ENCODE data around the gene CDKN2C. TPM values are rescaled to one million over a fixed set of nuclear protein-coding genes. Genes with fewer than 3 reads are reported as not detected.

The CDKN2C gene
- total RNA-seq, 1 donor = 19.0 TPM

DNA sequence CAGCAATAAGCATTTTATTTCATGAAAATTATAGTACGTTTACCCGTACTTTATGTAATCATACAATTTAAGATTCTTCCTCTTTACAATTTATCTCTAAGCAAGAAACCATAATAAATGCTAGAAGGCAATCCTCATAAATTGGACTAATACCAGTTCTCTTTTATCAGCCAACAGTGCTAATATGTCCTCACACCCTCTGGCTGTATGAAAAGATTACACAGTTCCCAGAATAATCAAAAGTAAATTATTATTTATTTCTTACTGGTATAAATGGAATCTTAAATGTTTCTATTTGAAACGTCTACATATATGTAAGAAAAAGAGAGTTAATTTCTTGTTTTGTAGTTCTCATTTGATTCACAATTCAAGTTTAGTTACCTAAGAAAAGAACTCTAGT is 3.1 kb upstream of the CDKN2C start:
- no peak for DNase-seq (ENCODE audit: low read depth)
- TF ChIP-seq, protein P1, sequence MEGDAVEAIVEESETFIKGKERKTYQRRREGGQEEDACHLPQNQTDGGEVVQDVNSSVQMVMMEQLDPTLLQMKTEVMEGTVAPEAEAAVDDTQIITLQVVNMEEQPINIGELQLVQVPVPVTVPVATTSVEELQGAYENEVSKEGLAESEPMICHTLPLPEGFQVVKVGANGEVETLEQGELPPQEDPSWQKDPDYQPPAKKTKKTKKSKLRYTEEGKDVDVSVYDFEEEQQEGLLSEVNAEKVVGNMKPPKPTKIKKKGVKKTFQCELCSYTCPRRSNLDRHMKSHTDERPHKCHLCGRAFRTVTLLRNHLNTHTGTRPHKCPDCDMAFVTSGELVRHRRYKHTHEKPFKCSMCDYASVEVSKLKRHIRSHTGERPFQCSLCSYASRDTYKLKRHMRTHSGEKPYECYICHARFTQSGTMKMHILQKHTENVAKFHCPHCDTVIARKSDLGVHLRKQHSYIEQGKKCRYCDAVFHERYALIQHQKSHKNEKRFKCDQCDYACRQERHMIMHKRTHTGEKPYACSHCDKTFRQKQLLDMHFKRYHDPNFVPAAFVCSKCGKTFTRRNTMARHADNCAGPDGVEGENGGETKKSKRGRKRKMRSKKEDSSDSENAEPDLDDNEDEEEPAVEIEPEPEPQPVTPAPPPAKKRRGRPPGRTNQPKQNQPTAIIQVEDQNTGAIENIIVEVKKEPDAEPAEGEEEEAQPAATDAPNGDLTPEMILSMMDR (IDR thresholded peaks at IDR 0.05; ENCODE audit: insufficient read depth, low read depth, low read length) = no peak
- H3K4me3 ChIP-seq (ENCODE audit: low read depth, low read length) = peak overlapping the region; percentile 94

DNA sequence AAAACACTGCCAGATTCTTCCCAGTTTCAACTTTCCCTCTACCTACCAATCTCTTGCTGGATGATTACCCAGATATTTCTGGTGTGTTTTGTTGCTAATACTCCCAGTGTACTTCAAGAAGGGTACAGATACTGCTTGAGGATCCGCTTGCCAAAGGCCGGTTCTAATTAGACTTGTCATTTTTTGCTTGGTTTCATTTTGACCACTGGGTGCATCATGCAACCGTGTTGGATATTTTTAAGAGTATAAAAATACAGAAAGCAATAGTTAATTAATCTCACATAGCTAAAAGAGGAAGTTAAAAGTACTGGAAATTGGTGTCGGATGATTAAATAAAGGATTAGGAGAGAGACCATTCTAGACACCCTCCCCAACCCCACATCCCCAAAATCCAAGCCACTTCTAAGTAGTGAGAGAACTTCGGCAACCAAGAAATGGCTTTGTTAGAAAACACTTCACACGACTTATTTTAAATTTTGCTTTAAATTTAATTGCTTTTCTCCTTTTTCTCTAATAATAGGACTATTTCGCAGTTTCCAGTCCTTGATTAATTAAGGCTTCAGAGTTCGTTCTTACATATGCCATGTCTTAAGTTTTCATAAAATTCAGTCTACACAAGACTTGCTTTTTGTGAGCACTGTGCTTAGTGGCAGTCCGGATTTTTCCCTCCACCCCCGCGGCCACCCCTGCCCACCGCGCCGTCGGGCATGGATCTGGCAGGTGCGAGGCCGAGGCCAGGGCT is 2.5 kb upstream of the CDKN2C start:
- TF ChIP-seq, protein P1 (IDR thresholded peaks at IDR 0.05; ENCODE audit: insufficient read depth, low read depth, low read length) = no peak
- peak; percentile 45 for DNase-seq (ENCODE audit: low read depth)
- peak overlapping the region; percentile 94 for H3K4me3 ChIP-seq (ENCODE audit: low read depth, low read length)

DNA sequence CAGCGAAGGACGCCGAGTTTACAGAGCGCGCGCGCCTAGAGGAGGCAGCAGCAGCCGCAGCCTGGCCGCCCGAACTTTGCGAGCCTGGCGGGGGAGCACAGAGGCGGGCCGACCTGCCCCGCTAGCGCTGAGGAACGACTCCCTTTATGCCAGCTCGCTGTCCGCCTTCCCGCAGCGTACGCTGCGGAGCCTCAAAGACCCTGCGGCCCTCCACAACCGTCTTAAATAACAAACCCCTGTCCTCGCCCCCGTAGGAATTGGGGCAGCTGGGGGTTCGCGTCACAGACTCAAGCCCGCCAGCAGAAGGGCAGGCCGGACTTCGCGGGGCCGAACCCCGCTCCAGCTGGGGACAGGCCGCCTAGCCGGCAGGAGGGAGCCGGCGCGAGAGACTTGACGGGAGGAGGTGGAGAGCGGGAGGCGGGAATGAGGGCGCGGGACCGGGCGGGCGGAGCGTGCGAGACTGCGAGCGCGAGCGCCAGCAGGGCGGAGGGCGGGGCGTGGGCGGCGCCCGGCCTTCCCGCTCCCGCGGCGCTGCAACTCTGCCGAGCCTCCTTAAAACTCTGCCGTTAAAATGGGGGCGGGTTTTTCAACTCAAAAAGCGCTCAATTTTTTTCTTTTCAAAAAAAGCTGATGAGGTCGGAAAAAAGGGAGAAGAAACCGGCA is 1.8 kb upstream of the CDKN2C start:
- DNase-seq (ENCODE audit: low read depth) = peak; percentile 92
- peak overlapping the region; percentile 94 for H3K4me3 ChIP-seq (ENCODE audit: low read depth, low read length)
- TF ChIP-seq, protein P1 (IDR thresholded peaks at IDR 0.05; ENCODE audit: insufficient read depth, low read depth, low read length) = peak; percentile 32

DNA sequence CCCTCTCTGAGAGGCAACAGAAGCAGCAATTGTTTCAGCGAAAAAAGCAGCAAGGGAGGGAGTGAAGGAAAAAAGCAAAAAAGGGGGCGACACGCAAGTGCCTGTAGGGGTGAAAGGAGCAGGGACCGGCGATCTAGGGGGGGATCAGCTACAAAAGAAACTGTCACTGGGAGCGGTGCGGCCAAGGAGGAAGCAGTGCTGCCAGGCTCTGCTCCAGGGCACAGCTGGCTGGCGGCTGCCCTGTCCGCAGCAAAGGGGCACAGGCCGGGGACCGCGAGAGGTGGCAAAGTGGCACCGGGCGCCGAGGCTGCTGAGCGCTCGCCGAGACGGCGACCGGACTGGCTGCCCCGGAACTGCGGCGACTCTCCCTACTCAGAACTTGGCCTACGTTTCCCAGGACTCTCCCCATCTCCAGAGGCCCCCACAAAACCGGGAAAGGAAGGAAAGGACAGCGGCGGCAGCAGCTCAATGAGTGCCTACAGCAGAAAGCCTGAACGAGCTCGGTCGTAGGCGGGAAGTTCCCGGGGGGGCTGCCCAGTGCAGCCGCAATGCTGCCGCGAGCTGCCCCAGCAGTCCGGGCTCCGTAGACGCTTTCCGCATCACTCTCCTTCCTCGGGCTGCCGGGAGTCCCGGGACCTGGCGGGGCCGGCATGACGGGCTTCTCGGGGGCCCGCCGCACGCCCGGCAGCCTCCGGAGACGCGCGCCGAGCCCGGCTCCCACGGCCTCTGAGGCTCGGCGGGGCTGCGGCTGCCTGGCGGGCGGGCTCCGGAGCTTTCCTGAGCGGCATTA is 1.0 kb upstream of the CDKN2C start:
- TF ChIP-seq, protein P1 (IDR thresholded peaks at IDR 0.05; ENCODE audit: insufficient read depth, low read depth, low read length) = no peak
- peak; percentile 32 for DNase-seq (ENCODE audit: low read depth)
- H3K4me3 ChIP-seq (ENCODE audit: low read depth, low read length) = peak overlapping the region; percentile 94

DNA sequence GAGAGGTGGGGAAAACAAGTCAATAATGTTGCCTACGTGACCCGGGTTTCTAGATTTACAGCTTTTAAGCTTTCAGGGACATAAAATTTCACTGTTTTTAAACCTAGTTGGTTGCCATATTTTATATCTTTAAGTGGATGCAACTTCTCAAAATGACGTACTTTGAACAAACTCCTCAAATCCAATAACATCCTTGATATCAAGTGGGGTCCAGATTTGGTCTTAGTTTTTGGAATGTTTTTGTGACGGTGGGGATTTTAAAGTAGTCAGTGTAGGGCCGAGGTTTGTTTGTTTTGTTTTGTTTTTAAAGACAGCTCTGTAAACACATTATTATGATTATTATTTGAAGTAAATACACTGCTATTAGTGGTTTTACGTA is 453 bp downstream of the CDKN2C start:
- DNase-seq (ENCODE audit: low read depth) = no peak
- TF ChIP-seq, protein P1 (IDR thresholded peaks at IDR 0.05; ENCODE audit: insufficient read depth, low read depth, low read length) = no peak
- peak overlapping the region; percentile 94 for H3K4me3 ChIP-seq (ENCODE audit: low read depth, low read length)

DNA sequence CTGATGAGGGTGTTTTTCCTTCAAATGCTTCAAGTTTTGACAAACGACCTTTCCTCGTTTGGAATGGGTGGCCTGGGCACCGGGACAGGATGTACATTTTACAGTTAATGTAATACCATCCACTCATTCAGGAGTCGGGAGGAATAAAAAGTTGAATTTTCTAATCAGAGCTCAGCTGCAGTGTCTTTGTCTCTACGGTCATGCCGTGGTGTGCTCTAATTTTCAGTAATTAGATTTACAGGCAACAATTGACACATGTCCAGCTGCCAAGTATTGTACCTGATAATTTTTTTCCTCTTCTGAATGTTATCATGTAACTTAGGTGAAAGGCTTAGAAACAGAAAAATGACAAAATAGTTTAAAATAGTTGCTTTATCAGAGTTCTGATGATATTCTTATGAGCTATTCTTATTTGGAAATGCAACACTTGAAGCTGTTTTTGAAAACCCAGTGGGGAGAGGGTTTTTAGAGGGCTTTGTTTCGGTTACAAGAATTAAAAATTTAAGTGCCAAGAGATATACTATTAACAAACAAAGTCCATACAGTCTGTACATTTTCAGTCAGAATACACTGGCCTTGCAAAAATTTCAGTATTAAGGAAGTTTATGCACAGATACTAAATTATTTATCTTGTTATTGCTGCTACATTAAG is 1.0 kb downstream of the CDKN2C start:
- no peak for DNase-seq (ENCODE audit: low read depth)
- peak overlapping the region; percentile 94 for H3K4me3 ChIP-seq (ENCODE audit: low read depth, low read length)
- TF ChIP-seq, protein P1 (IDR thresholded peaks at IDR 0.05; ENCODE audit: insufficient read depth, low read depth, low read length) = no peak
